CD8-positive, alpha-beta memory T cell (primary cell): Measurements from ENCODE around the gene GRAP. TPM values are rescaled to one million over a fixed set of nuclear protein-coding genes. Genes with fewer than 3 reads are reported as not detected.

Experiments used
- CTCF ChIA-PET: fragments of 350-600 bp; sonication (Branson Sonifier 250); formaldehyde crosslinking; loops from one replicate; lab custom pipeline; 2021; ENCODE audit warnings: antibody characterized with exemption; lab: Charles Lee
- POLR2A ChIA-PET: fragments of 350-600 bp; sonication (Branson Sonifier 250); formaldehyde crosslinking; loops from one replicate; lab custom pipeline; 2021; ENCODE audit warnings: antibody characterized with exemption; lab: Charles Lee
- DNase-seq, 5 donors: peaks; one replicate each; pipeline versions ENCODE4 v3.0.0 to v3.0.0-alpha.2; 2020 to 2022; ENCODE audit warnings: mixed read lengths in 1 of 5
- H3K27ac ChIP-seq: one replicate; pipeline ENCODE4 v1.7.0; 2013; ENCODE audit warnings: low read depth, mild to moderate bottlenecking, low read length, moderate library complexity
- H3K27me3 ChIP-seq: 2 replicates; pipeline ENCODE4 v1.7.0; 2013; ENCODE audit warnings: low read length, mild to moderate bottlenecking; ENCODE audit not compliant: insufficient read depth, poor library complexity, severe bottlenecking
- H3K36me3 ChIP-seq: 2 replicates; pipeline ENCODE4 v1.7.0; 2013; ENCODE audit warnings: mild to moderate bottlenecking, low read length, moderate library complexity; ENCODE audit not compliant: insufficient read depth
- H3K4me1 ChIP-seq: 2 replicates; pipeline ENCODE4 v1.7.0; 2013; ENCODE audit warnings: mild to moderate bottlenecking, low read length, moderate library complexity; ENCODE audit not compliant: insufficient read depth
- H3K4me3 ChIP-seq: 2 replicates; pipeline ENCODE4 v1.7.0; 2013; ENCODE audit warnings: mild to moderate bottlenecking, low read length
- H3K9me3 ChIP-seq: 2 replicates; pipeline ENCODE4 v1.7.0; 2013; ENCODE audit warnings: mild to moderate bottlenecking, low read length
- H3K27ac Mint-ChIP-seq, 8 donors: one replicate each; pipeline ENCODE4 v1.8.0; 2020 to 2021; ENCODE audit warnings: mixed read lengths in 8 of 8, mild to moderate bottlenecking in 6 of 8, inconsistent platforms in 3 of 8, moderate library complexity in 3 of 8
- H3K27me3 Mint-ChIP-seq, 2 donors: one replicate each; pipeline ENCODE4 v1.8.0; 2020 to 2021; ENCODE audit warnings: mixed read lengths in 2 of 2, mild to moderate bottlenecking in 1 of 2, moderate library complexity in 1 of 2
- H3K36me3 Mint-ChIP-seq, 3 donors: one replicate each; pipeline ENCODE4 v1.8.0; 2020 to 2021; ENCODE audit warnings: mixed read lengths in 3 of 3, inconsistent platforms in 1 of 3, mild to moderate bottlenecking in 1 of 3
- H3K4me1 Mint-ChIP-seq, 3 donors: one replicate each; pipeline ENCODE4 v1.8.0; 2020 to 2021; ENCODE audit warnings: mixed read lengths in 3 of 3, inconsistent platforms in 1 of 3, mild to moderate bottlenecking in 1 of 3
- H3K4me3 Mint-ChIP-seq, 7 donors: one replicate each; pipeline ENCODE4 v1.8.0; 2020 to 2021; ENCODE audit warnings: mixed read lengths in 7 of 7, mild to moderate bottlenecking in 6 of 7, moderate library complexity in 4 of 7, inconsistent platforms in 2 of 7
- H3K9me3 Mint-ChIP-seq, 5 donors: one replicate each; pipeline ENCODE4 v1.8.0; 2020 to 2022; ENCODE audit warnings: mixed read lengths in 5 of 5, mild to moderate bottlenecking in 3 of 5, moderate library complexity in 2 of 5, inconsistent platforms in 1 of 5
- polyA plus RNA-seq: library from polyadenylated mRNA; unstranded; fragments of 300-500 nt; fragmentation: Illumina TruSeq; gene quantifications from one replicate; pipeline ENCODE4 v1.2.3, GENCODE V29; 2021
- total RNA-seq, 2 experiments: library from RNA; stranded (reverse); gene quantifications; one replicate each; pipeline ENCODE4 v1.2.3, GENCODE V29; 2021

Gene GRAP
- total and polyA plus RNA-seq, 3 experiments from 2014 or later, result 7.9 to 36.2 (median 10.1) TPM

DNA sequence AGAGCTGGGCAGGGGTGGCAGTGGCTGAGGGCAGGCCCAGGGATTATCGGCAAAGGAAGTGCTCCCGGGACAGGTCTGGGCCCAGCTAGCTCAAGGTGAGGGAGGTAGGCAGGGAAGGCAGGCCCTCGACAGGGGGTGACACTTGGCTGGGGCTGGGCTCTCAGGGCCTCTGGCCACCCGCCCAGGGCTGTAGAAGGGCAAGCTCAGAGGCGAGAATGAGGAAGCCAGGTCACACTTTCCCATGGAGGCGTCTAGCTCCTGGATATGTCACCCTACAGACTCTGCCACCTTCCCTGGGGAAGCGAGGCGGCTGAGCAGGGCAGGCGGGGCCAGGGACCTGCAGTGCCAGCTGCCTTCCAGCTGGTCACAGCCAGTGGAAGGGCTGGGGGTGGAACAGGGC is 61.3 kb downstream of the GRAP start:
- CTCF ChIA-PET, result interaction anchor here (1.3 kb wide), 1 partner anchor 24 kb away, joined by 3 read pairs; no protein-coding TSS in a partner anchor
- H3K27me3 Mint-ChIP-seq, result no peaks in the 10 kb centered on the region
- H3K36me3 ChIP-seq, result peaks cover 7% of the 10 kb centered on the region
- peaks cover 0 to 43% (median 2%) of the 10 kb centered on the region in 3 donors for H3K36me3 Mint-ChIP-seq
- POLR2A ChIA-PET, result no interaction called here
- no peak overlapping the region for H3K27ac Mint-ChIP-seq
- H3K9me3 Mint-ChIP-seq, result no peaks in the 10 kb centered on the region
- H3K4me1 ChIP-seq, result no peaks in the 10 kb centered on the region
- peaks cover 11 to 13% (median 12%) of the 10 kb centered on the region in 3 donors for H3K4me1 Mint-ChIP-seq
- no peaks in the 10 kb centered on the region for H3K9me3 ChIP-seq
- H3K4me3 Mint-ChIP-seq, result no peak overlapping the region
- no peaks in the 10 kb centered on the region for H3K27me3 ChIP-seq
- H3K27ac ChIP-seq, result no peak overlapping the region
- no peak for DNase-seq
- H3K4me3 ChIP-seq, result no peak overlapping the region

DNA sequence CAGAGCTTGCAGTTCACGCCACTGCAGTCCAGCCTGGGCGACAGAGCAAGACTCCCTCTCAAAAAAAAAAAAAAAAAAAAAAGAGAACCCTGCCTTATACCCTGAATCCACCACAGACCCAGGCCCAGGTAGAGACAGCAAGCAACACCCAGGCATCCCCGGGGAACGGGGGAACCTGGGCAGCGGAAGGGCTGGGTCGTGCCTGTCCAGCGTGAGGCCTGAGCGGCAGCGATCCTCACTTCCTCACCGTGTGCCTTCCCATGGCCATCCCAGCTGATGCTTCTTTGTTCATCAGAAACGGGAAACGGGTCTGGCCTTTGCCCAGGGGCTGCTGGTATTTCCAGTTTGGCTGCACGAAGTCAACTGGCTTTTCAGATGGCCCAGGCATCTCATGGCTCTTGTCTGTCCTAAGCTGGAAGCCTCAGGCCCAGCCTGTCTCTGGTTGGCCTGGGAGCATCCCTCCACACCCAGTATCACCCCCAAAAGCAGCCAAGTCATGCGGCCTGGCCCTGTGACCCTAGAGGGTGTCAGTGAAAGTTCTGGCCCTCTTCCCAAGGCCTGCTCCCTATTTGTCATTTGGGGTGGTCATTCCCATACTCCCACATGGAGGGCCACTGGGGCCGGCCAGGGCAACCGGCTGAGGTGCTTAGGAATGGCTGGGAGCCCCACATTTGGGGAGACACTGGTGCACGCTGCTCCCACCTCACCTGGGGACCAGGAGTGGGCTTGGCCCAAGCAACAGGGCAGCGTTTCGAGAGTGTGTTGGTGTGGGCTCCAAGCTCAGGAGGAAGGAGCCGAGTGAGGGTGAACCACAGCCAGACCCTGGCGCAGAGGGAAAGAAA is 62.3 kb downstream of the GRAP start:
- peaks cover 7% of the 10 kb centered on the region for H3K36me3 ChIP-seq
- H3K27me3 ChIP-seq, result no peaks in the 10 kb centered on the region
- Mint-ChIP-seq H3K4me3 (no peak overlapping the region), H3K27me3 (no peaks in the 10 kb centered on the region), H3K36me3 (peaks cover 0 to 48% (median 2%) of the 10 kb centered on the region in 3 donors), H3K9me3 (no peaks in the 10 kb centered on the region), H3K27ac (no peak overlapping the region), H3K4me1 (peaks cover 11 to 13% (median 12%) of the 10 kb centered on the region in 3 donors)
- POLR2A ChIA-PET, result no interaction called here
- no peak overlapping the region for H3K27ac ChIP-seq
- CTCF ChIA-PET, result no interaction called here
- H3K9me3 ChIP-seq, result no peaks in the 10 kb centered on the region
- no peaks in the 10 kb centered on the region for H3K4me1 ChIP-seq
- no peak for DNase-seq
- no peak overlapping the region for H3K4me3 ChIP-seq

DNA sequence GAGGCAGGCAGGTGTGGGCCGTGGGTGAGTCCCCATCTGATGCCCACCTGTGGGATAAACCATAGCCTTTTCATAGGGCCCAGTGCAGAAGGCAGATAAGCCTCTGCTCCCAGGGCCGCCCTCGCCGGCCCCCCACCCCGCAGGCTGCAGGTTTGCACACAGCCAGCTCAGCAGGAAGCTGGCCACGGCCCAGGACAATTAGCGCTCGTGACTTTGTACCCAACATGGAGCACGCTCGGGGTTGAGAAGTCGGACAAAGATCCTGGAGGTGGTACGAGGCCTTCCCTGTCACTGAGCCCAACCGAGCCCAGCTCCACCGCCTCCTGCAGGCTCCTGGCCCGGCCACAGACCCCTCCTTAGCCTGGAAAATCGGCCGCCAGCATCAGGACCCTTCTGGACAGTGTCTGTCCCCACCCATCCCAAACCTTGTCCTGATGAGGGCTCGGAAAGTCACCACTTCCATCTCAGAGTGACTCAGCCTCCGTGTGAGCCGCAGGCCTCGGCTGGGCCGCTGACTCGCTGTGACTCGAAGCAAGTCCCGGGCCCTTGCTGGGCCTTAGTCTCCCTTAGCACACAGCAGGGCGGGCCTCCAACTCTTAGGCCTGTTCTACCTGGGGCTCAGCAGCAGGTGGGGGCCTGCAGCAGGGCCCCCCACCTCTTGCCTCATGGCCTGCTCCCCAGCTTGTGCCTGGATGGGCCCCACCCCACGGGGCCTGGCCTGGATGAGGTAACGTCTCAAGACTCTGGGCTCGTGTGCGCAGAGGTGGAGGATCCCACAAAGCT is 64.9 kb downstream of the GRAP start:
- Mint-ChIP-seq H3K27me3 (no peaks in the 10 kb centered on the region), H3K4me1 (peaks cover 0 to 1% (median 0%) of the 10 kb centered on the region in 3 donors), H3K27ac (no peak overlapping the region), H3K9me3 (no peaks in the 10 kb centered on the region), H3K36me3 (peaks cover 0 to 59% (median 2%) of the 10 kb centered on the region in 3 donors), H3K4me3 (no peak overlapping the region)
- no peak for DNase-seq
- ChIA-PET CTCF (interaction anchor here (1.8 kb wide), 1 partner anchor 21 kb away, joined by 7 read pairs; no protein-coding TSS in a partner anchor), POLR2A (no interaction called here)
- no peak overlapping the region for H3K4me3 ChIP-seq
- H3K36me3 ChIP-seq, result no peaks in the 10 kb centered on the region
- H3K27ac ChIP-seq, result no peak overlapping the region
- no peaks in the 10 kb centered on the region for H3K4me1 ChIP-seq
- no peaks in the 10 kb centered on the region for H3K27me3 ChIP-seq
- no peaks in the 10 kb centered on the region for H3K9me3 ChIP-seq

DNA sequence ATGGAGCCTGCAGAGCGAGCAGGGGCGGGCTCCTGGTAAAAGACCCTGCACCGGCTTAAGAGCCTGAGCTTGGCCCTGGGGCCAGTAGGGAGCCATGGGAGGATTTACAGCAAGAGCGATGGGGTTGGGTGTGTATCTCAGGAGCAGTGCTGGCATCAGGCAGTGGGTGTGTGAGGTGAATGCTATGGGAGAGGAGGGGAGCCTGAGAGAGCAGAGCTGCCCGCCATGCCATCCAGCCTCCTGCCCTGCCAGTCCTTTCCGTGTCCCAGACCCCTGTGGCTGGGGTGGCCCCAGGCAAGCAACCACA is 65.5 kb downstream of the GRAP start:
- Histone ChIP-seq H3K4me3 (no peak overlapping the region), H3K4me1 (no peaks in the 10 kb centered on the region), H3K27me3 (no peaks in the 10 kb centered on the region), H3K9me3 (no peaks in the 10 kb centered on the region), H3K27ac (no peak overlapping the region), H3K36me3 (no peaks in the 10 kb centered on the region)
- no peak for DNase-seq
- H3K4me1 Mint-ChIP-seq, result no peaks in the 10 kb centered on the region
- POLR2A ChIA-PET, result no interaction called here
- no peaks in the 10 kb centered on the region for H3K9me3 Mint-ChIP-seq
- no peak overlapping the region for H3K4me3 Mint-ChIP-seq
- H3K27ac Mint-ChIP-seq, result no peak overlapping the region
- no peaks in the 10 kb centered on the region for H3K27me3 Mint-ChIP-seq
- peaks cover 0 to 64% (median 2%) of the 10 kb centered on the region in 3 donors for H3K36me3 Mint-ChIP-seq
- CTCF ChIA-PET, result no interaction called here

DNA sequence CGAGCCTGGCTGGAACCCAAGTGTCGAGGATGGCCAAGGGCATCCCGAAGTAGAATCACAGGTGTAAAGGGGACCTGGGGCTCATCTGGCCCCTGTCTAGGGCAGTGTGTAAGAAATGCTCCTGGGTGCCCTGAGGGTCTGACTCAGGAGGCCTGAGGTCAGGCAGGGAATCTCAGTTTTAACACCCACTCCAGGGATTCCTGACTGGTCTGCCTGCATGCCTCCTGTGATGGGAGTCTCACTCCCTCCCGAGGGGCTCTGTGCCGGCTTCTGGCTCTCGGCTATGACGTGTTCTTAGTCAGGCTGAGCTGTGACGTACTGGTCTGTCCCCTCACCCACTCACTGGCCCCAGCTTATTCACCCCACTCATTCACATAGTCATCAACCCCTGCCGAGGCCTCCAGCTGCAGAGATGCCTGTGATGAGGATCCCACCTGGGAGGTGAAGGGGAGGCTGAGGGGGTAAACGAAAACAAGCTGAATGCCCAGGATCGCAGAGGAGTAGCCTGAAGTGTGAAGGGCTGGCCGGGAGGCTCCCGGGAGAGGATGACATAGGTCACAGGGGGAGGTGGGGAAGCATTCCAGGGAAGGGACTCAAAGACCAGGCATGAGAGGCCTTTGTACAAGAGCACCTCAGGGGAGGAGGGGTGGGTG is 65.9 kb downstream of the GRAP start:
- Histone ChIP-seq H3K9me3 (no peaks in the 10 kb centered on the region), H3K4me1 (no peaks in the 10 kb centered on the region), H3K4me3 (no peak overlapping the region), H3K27me3 (no peaks in the 10 kb centered on the region), H3K27ac (no peak overlapping the region), H3K36me3 (no peaks in the 10 kb centered on the region)
- POLR2A ChIA-PET, result no interaction called here
- CTCF ChIA-PET, result no interaction called here
- no peak for DNase-seq
- Mint-ChIP-seq H3K27me3 (no peaks in the 10 kb centered on the region), H3K27ac (peak overlapping the region in 1 of 8 donors; percentile 73), H3K36me3 (peaks cover 0 to 61% (median 2%) of the 10 kb centered on the region in 3 donors), H3K4me1 (no peaks in the 10 kb centered on the region), H3K9me3 (no peaks in the 10 kb centered on the region), H3K4me3 (no peak overlapping the region)

DNA sequence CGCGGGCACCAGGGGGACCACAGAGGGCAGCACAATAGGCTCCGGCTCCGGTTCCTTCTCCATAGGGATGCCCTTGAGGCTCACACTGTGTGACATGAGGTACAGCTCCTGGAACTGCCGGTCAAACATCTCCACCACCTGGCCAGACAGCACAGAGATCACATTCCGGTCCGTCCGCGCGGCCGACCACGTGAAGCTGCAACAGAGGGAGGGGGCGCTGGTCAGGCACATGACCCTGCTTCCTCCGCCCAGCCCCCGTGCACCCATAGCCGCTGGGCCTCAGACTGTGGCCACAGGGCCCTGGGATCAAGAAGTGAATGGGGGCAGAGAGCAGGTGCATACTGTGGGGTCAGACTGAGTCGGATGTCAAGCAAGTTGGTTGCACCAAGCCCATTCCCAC is 68.1 kb downstream of the GRAP start:
- Histone ChIP-seq H3K4me1 (no peaks in the 10 kb centered on the region), H3K27ac (no peak overlapping the region), H3K36me3 (no peaks in the 10 kb centered on the region), H3K9me3 (no peaks in the 10 kb centered on the region), H3K27me3 (no peaks in the 10 kb centered on the region), H3K4me3 (no peak overlapping the region)
- no peak overlapping the region for H3K4me3 Mint-ChIP-seq
- H3K9me3 Mint-ChIP-seq, result no peaks in the 10 kb centered on the region
- no peaks in the 10 kb centered on the region for H3K4me1 Mint-ChIP-seq
- CTCF ChIA-PET, result interaction anchor here (1.0 kb wide), 1 partner anchor 18 kb away, joined by 3 read pairs; no protein-coding TSS in a partner anchor
- H3K27me3 Mint-ChIP-seq, result no peaks in the 10 kb centered on the region
- POLR2A ChIA-PET, result interaction anchor here (0.6 kb wide), 1 partner anchor 491 kb away, joined by 3 read pairs; no protein-coding TSS in a partner anchor
- no peak overlapping the region for H3K27ac Mint-ChIP-seq
- no peak for DNase-seq
- peaks cover 0 to 60% (median 0%) of the 10 kb centered on the region in 3 donors for H3K36me3 Mint-ChIP-seq

DNA sequence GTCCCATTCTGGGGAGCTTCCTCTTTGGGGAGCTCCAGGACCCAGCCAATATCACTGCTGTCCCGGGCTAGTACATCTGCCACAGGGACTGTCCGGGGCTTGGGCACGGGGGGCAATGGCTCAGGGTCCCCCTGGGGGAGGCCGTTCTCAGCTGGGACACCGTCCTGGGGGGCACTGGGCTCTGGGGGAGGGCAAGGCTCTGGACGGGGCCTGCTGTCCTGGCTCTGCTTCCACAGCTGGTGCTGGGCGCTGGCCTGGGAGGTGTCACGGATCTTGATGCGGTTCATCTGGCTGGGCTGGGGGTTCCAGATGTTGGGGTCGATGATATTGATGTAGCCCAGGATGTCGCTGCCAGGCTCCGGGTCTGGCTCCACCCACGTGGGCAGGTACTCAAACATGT is 68.7 kb downstream of the GRAP start:
- no peaks in the 10 kb centered on the region for H3K4me1 Mint-ChIP-seq
- Histone ChIP-seq H3K27me3 (no peaks in the 10 kb centered on the region), H3K9me3 (no peaks in the 10 kb centered on the region), H3K36me3 (no peaks in the 10 kb centered on the region), H3K4me3 (no peak overlapping the region), H3K4me1 (no peaks in the 10 kb centered on the region), H3K27ac (no peak overlapping the region)
- POLR2A ChIA-PET, result no interaction called here
- CTCF ChIA-PET, result interaction anchor here (1.0 kb wide), 1 partner anchor 17 kb away, joined by 3 read pairs; no protein-coding TSS in a partner anchor
- DNase-seq, result no peak
- no peaks in the 10 kb centered on the region for H3K9me3 Mint-ChIP-seq
- H3K4me3 Mint-ChIP-seq, result no peak overlapping the region
- H3K27ac Mint-ChIP-seq, result peak overlapping the region in 1 of 8 donors; percentile 37
- H3K36me3 Mint-ChIP-seq, result peaks cover 0 to 61% (median 0%) of the 10 kb centered on the region in 3 donors
- H3K27me3 Mint-ChIP-seq, result no peaks in the 10 kb centered on the region
